ACHN (cell line): ENCODE measurements around the gene CD52.

Experiments
- DNase-seq: peaks from one replicate; pipeline ENCODE4 v3.0.0-alpha.2; 2015
- in situ Hi-C: cut with HindIII; loops from 2 replicates; pipeline ENCODE4 v1.10.0; 2017; ENCODE audit warnings: low sequenced_read_pairs, low pct_ligation_motif_present, low pct_unique_long_range_greater_than_20kb

The CD52 gene

GRCh38 chr1:26317612-26318337 is at the start of gene CD52:
Gene CD52 (plus strand): TSS chr1:26317958. CDS start chr1:26318018, 60 bp downstream.
- in situ Hi-C loops: no loop called here
- DNase-seq: no peak

- DNase-seq: no peak
- in situ Hi-C loops: no loop called here
Measured at GRCh38 chr1:26268290-26269197, 49.2 kb upstream of the CD52 start.

GRCh38 chr1:26269198-26269550 is 48.6 kb upstream of the CD52 start:
- in situ Hi-C loops: no loop called here
- no peak for DNase-seq

- no peak for DNase-seq
- in situ Hi-C loops: no loop called here
Measured at GRCh38 chr1:26274801-26275425, 42.8 kb upstream of the CD52 start.

- DNase-seq: peak; percentile 78
- in situ Hi-C loops: no loop called here
Measured at GRCh38 chr1:26275580-26276431, 42.0 kb upstream of the CD52 start.

GRCh38 chr1:26276432-26276838 is 41.3 kb upstream of the CD52 start:
- DNase-seq: no peak
- in situ Hi-C loops: no loop called here

- no peak for DNase-seq
- in situ Hi-C loops: no loop called here
Measured at GRCh38 chr1:26277261-26277661, 40.5 kb upstream of the CD52 start.

- no peak for DNase-seq
Measured at GRCh38 chr1:26277719-26278118, 40.0 kb upstream of the CD52 start.

GRCh38 chr1:26278303-26278702 is 39.5 kb upstream of the CD52 start:
- in situ Hi-C loops: no loop called here
- no peak for DNase-seq

More at GRCh38 chr1:26277719-26278118, 40.0 kb upstream of the CD52 start:
- in situ Hi-C loops: no loop called here

GRCh38 chr1:26278724-26279455 is 38.9 kb upstream of the CD52 start:
- in situ Hi-C loops: no loop called here
- DNase-seq: peak; percentile 16

- DNase-seq: peak; percentile 79
- in situ Hi-C loops: no loop called here
Measured at GRCh38 chr1:26279456-26280332, 38.1 kb upstream of the CD52 start, which contains the start of gene SH3BGRL3. Gene SH3BGRL3 (plus strand): TSS chr1:26280086. CDS start chr1:26280156, 70 bp downstream.

GRCh38 chr1:26280333-26281042 is 37.3 kb upstream of the CD52 start:
- in situ Hi-C loops: no loop called here
- DNase-seq: peak; percentile 35

- DNase-seq: no peak
- in situ Hi-C loops: no loop called here
Measured at GRCh38 chr1:26281091-26281958, 36.4 kb upstream of the CD52 start.

GRCh38 chr1:26281971-26282370 is 35.8 kb upstream of the CD52 start:
- in situ Hi-C loops: no loop called here
- DNase-seq: no peak

- in situ Hi-C loops: no loop called here
- DNase-seq: no peak
Measured at GRCh38 chr1:26282401-26282918, 35.3 kb upstream of the CD52 start.
